Esophagus muscularis mucosa (tissue), 4 donors: ENCODE measurements around the gene CRYAB. TPM values are rescaled to one million over a fixed set of nuclear protein-coding genes. Genes with fewer than 3 reads are reported as not detected.

ENCODE experiments used
- DNase-seq: peaks from one replicate; pipeline ENCODE4 v3.0.0-alpha.2; 2017; ENCODE audit errors: extremely low spot score
- H3K27ac ChIP-seq, 4 donors: fragments of 200-600 bp; sonication (generic); replicated peaks in 1 of 4; 1 replicate in 3 of 4; 2 replicates in 1 of 4; pipeline ENCODE4 v1.5.1; 2016 to 2019; ENCODE audit warnings: mild to moderate bottlenecking in 1 of 4
- H3K27me3 ChIP-seq, 4 donors: fragments of 200-600 bp; sonication (generic); one replicate each; pipeline versions ENCODE4 v1.5.1 to v1.6.0; 2016 to 2019
- H3K36me3 ChIP-seq, 4 donors: fragments of 200-600 bp; sonication (generic); one replicate each; pipeline ENCODE4 v1.5.1; 2016 to 2019
- H3K4me1 ChIP-seq, 4 donors: fragments of 200-600 bp; sonication (generic); one replicate each; pipeline ENCODE4 v1.5.1; 2016 to 2019
- H3K4me3 ChIP-seq, 4 donors: fragments of 200-600 bp; sonication (generic); 1 replicate in 2 of 4; 2 replicates in 2 of 4; pipeline ENCODE4 v1.5.1; 2016 to 2019; ENCODE audit warnings: mild to moderate bottlenecking in 4 of 4, moderate library complexity in 1 of 4
- H3K9me3 ChIP-seq, 4 donors: fragments of 200-600 bp; sonication (generic); 1 replicate in 3 of 4; 2 replicates in 1 of 4; pipeline ENCODE4 v1.5.1; 2016 to 2019
- CTCF ChIP-seq, 3 experiments: fragments of 200-600 bp in 2 of 3; fragments of 450-650 bp in 1 of 3; sonication (generic) in 2 of 3; IDR thresholded peaks; one replicate each; pipeline ENCODE4 v1.5.1; 2017 to 2019; ENCODE audit warnings: antibody characterized with exemption in 3 of 3, mild to moderate bottlenecking in 2 of 3, moderate library complexity in 1 of 3
- EP300 ChIP-seq: sonication (generic); formaldehyde crosslinking; IDR thresholded peaks from one replicate; pipeline ENCODE4 v1.6.1; 2017; ENCODE audit warnings: antibody characterized with exemption
- POLR2A ChIP-seq: fragments of 450-650 bp; IDR thresholded peaks from one replicate; pipeline ENCODE4 v1.6.1; 2017; ENCODE audit warnings: antibody characterized with exemption, moderate library complexity, mild to moderate bottlenecking, low read depth
- POLR2AphosphoS5 ChIP-seq, 2 donors: sonication (generic); formaldehyde crosslinking; IDR thresholded peaks; one replicate each; pipeline ENCODE4 v1.6.1; 2017; ENCODE audit warnings: antibody characterized with exemption in 2 of 2
- WGBS: methylation state at CpG from one replicate; pipeline ENCODE4 v1.1.5; 2018; 5-methylcytosine and 5-hydroxymethylcytosine counted together
- intact Hi-C: fragments of 100-400 bp; cut with DNase I; formaldehyde crosslinking; loops from one replicate; pipeline ENCODE4 v1.15.1; 2023
- total RNA-seq, 4 donors: library from RNA; depleted of rRNA; stranded (reverse); fragments of >200 nt; gene quantifications; one replicate each; pipeline versions ENCODE4 v1.1.0 to v1.2.1, GENCODE V29; 2016

The CRYAB gene
- total RNA-seq, 4 donors from 2014 or later: 315 to 493 (median 382) TPM

- DNase-seq: no peak
- Histone ChIP-seq H3K27ac (peak overlapping the region; percentile 78 to 91 (median 84)), H3K4me3 (peak overlapping the region; percentile 5 to 81 (median 42)), H3K9me3 (no peaks in the 10 kb centered on the region), H3K27me3 (no peaks in the 10 kb centered on the region), H3K4me1 (peaks cover 32 to 61% (median 60%) of the 10 kb centered on the region in 4 donors), H3K36me3 (no peaks in the 10 kb centered on the region)
- TF ChIP-seq POLR2AphosphoS5 (IDR thresholded peaks at IDR 0.05) (peak; percentile 48 to 58), POLR2A (no peak), CTCF (IDR thresholded peaks at IDR 0.05) (no peak), EP300 (no peak)
- WGBS: 16% methylated on average over 7 of the region's 7 CpGs
- intact Hi-C loops: no loop called here
Measured at GRCh38 chr11:111938687-111939160, 27.2 kb upstream of the CRYAB start.

GRCh38 chr11:111937844-111938243 is 26.3 kb upstream of the CRYAB start:
- TF ChIP-seq POLR2AphosphoS5 (IDR thresholded peaks at IDR 0.05) (no peak), POLR2A (no peak), EP300 (no peak), CTCF (IDR thresholded peaks at IDR 0.05) (no peak)
- Histone ChIP-seq H3K4me3 (peak overlapping the region; percentile 63 to 85 (median 76)), H3K4me1 (peaks cover 32 to 61% (median 61%) of the 10 kb centered on the region in 4 donors), H3K9me3 (no peaks in the 10 kb centered on the region), H3K27ac (peak overlapping the region; percentile 78 to 91 (median 84)), H3K36me3 (no peaks in the 10 kb centered on the region), H3K27me3 (no peaks in the 10 kb centered on the region)
- no peak for DNase-seq
- intact Hi-C loops: no loop called here
- 69% methylated on average over 7 of the region's 7 CpGs for WGBS

GRCh38 chr11:111937461-111937769 is 25.8 kb upstream of the CRYAB start:
- Histone ChIP-seq H3K27me3 (no peaks in the 10 kb centered on the region), H3K27ac (peak overlapping the region; percentile 78 to 91 (median 84)), H3K36me3 (no peaks in the 10 kb centered on the region), H3K4me3 (peak overlapping the region; percentile 63 to 85 (median 76)), H3K4me1 (peaks cover 32 to 65% (median 62%) of the 10 kb centered on the region in 4 donors), H3K9me3 (no peaks in the 10 kb centered on the region)
- no peak for DNase-seq
- WGBS: 0% methylated on average over 4 of the region's 9 CpGs
- intact Hi-C loops: no loop called here
- TF ChIP-seq POLR2A: no peak
- no peak for TF ChIP-seq POLR2AphosphoS5 (IDR thresholded peaks at IDR 0.05)
- TF ChIP-seq CTCF (IDR thresholded peaks at IDR 0.05): no peak
- no peak for TF ChIP-seq EP300

GRCh38 chr11:111936040-111936540 is 24.5 kb upstream of the CRYAB start:
- intact Hi-C loops: no loop called here
- peaks cover 37 to 76% (median 72%) of the 10 kb centered on the region in 4 donors for H3K4me1 ChIP-seq
- H3K4me3 ChIP-seq: peak overlapping the region; percentile 63 to 85 (median 76)
- H3K36me3 ChIP-seq: no peaks in the 10 kb centered on the region
- DNase-seq: no peak
- TF ChIP-seq EP300 (no peak), POLR2A (no peak), CTCF (IDR thresholded peaks at IDR 0.05) (no peak), POLR2AphosphoS5 (IDR thresholded peaks at IDR 0.05) (no peak)
- no peaks in the 10 kb centered on the region for H3K27me3 ChIP-seq
- H3K27ac ChIP-seq: peak overlapping the region; percentile 78 to 91 (median 84)
- 50% methylated on average over 3 of the region's 3 CpGs for WGBS
- H3K9me3 ChIP-seq: no peaks in the 10 kb centered on the region
